GM19025 (cell line): Measurements from ENCODE around the gene ETNK1.

ENCODE experiments used
- ATAC-seq: cut with Tn5 transposase; IDR thresholded peaks from one replicate; pipeline ENCODE4 v1.9.1; 2021; ENCODE audit warnings: mild to moderate bottlenecking, low read depth, moderate library complexity; ENCODE audit not compliant: unreplicated experiment

ETNK1 gene

GRCh38 chr12:22729957-22730443, 105.0 kb downstream of the ETNK1 start:
- no peak for ATAC-seq

- no peak for ATAC-seq
Measured at GRCh38 chr12:22731236-22731635, 106.3 kb downstream of the ETNK1 start.

GRCh38 chr12:22733756-22734155, 108.8 kb downstream of the ETNK1 start:
- ATAC-seq, result no peak

GRCh38 chr12:22738945-22739344, 114.0 kb downstream of the ETNK1 start:
- ATAC-seq, result no peak
